Transverse colon (tissue), 4 donors: ENCODE measurements around the gene GMDS. TPM values are rescaled to one million over a fixed set of nuclear protein-coding genes. Genes with fewer than 3 reads are reported as not detected.

Source experiments
- DNase-seq: peaks from one replicate; pipeline ENCODE4 v3.0.0-alpha.2; 2019
- H3K27ac ChIP-seq, 4 donors: fragments of 200-600 bp; sonication (generic); 2 replicates each; pipeline ENCODE4 v1.5.1; 2016 to 2018; ENCODE audit warnings: inconsistent platforms in 4 of 4
- H3K27me3 ChIP-seq: fragments of 200-600 bp; sonication (generic); 2 replicates; pipeline ENCODE4 v1.5.1; 2017; ENCODE audit warnings: inconsistent platforms
- H3K36me3 ChIP-seq, 4 donors: fragments of 200-600 bp; sonication (generic); 2 replicates each; pipeline ENCODE4 v1.5.1; 2017 to 2019; ENCODE audit warnings: inconsistent platforms in 4 of 4
- H3K4me1 ChIP-seq, 4 donors: fragments of 200-600 bp; sonication (generic); 2 replicates each; pipeline ENCODE4 v1.5.1; 2017 to 2020; ENCODE audit warnings: inconsistent platforms in 4 of 4
- H3K4me3 ChIP-seq, 4 donors: fragments of 200-600 bp; sonication (generic); 1 replicate in 1 of 4; 2 replicates in 3 of 4; pipeline versions ENCODE4 v1.5.1 to v1.6.1; 2017 to 2019; ENCODE audit warnings: inconsistent platforms in 4 of 4
- H3K9me3 ChIP-seq, 2 donors: fragments of 200-600 bp; sonication (generic); 2 replicates each; pipeline ENCODE4 v1.5.1; 2017 to 2019; ENCODE audit warnings: inconsistent platforms in 2 of 2
- CTCF ChIP-seq, 5 experiments: fragments of 200-600 bp in 3 of 5; fragments of 450-650 bp in 2 of 5; sonication (generic) in 3 of 5; IDR thresholded peaks; 1 replicate in 2 of 5; 2 replicates in 3 of 5; pipeline ENCODE4 v1.5.1; 2016 to 2017; ENCODE audit warnings: antibody characterized with exemption in 5 of 5, inconsistent platforms in 3 of 5, mild to moderate bottlenecking in 2 of 5, moderate library complexity in 1 of 5
- EP300 ChIP-seq: sonication (generic); formaldehyde crosslinking; IDR thresholded peaks from one replicate; pipeline ENCODE4 v1.6.1; 2017; ENCODE audit warnings: antibody characterized with exemption, low read depth
- POLR2A ChIP-seq: fragments of 450-650 bp; IDR thresholded peaks from one replicate; pipeline ENCODE4 v1.6.1; 2016; ENCODE audit warnings: antibody characterized with exemption, mild to moderate bottlenecking, moderate library complexity
- POLR2AphosphoS5 ChIP-seq, 3 donors: sonication (generic); formaldehyde crosslinking; IDR thresholded peaks; one replicate each; pipeline ENCODE4 v1.6.1; 2016; ENCODE audit warnings: antibody characterized with exemption in 3 of 3
- WGBS, 2 donors: methylation state at CpG; one replicate each; pipeline ENCODE4 v1.1.5; 2018; ENCODE audit warnings: low coverage in 1 of 2; 5-methylcytosine and 5-hydroxymethylcytosine counted together
- in situ Hi-C, 4 donors: fragments of 200-750 bp; cut with MboI; loops; one replicate each; pipeline versions ENCODE4 v1.15.0 to v1.15.1; 2017; ENCODE audit warnings: low sequenced_read_pairs in 3 of 4, low pct_ligation_motif_present in 1 of 4, low pct_unique_long_range_greater_than_20kb in 1 of 4
- intact Hi-C: fragments of 100-400 bp; cut with DNase I; formaldehyde crosslinking; loops from one replicate; pipeline ENCODE4 v1.15.1; 2023; ENCODE audit warnings: low total_unique reads
- total RNA-seq, 4 donors: library from RNA; depleted of rRNA; stranded (reverse); fragments of >200 nt; gene quantifications; one replicate each; pipeline ENCODE4 v1.1.0, GENCODE V29; 2016

The GMDS gene
- total RNA-seq, 4 donors from 2014 or later, result 66.2 to 546 (median 102) TPM

DNA sequence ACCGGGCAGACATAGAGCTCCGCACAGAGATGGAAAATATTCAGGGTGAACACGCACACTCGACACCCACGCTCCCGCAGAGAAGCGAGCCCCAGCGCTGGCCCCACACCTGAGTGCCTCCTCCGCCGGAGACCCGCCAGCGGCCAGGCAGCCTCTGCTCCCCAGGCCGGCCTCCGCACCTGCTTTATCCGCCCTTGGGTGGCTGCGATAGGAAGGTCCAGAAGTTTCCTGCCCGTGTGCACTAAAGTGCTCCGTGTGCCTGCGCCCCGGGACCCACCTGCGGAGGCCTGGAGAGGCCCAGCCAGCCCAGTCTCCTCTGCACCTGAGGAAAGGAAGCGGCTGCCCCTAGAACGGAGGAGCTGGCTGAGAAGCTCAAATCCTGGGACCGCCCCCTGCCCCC lies 646.5 kb downstream of the GMDS start:
- DNase-seq, result no peak
- peaks cover 98% of the 10 kb centered on the region for H3K27me3 ChIP-seq
- in situ Hi-C loops (loop anchor here (10.0 to 25.0 kb wide), 5 partner anchors 596 to 1138 kb away; no protein-coding TSS in a partner anchor), intact Hi-C loops (loop anchor here (5.0 to 10.0 kb wide), 3 partner anchors 593 to 1146 kb away; no protein-coding TSS in a partner anchor)
- no peak for TF ChIP-seq EP300
- no peak for TF ChIP-seq POLR2AphosphoS5 (IDR thresholded peaks at IDR 0.05)
- no peak for TF ChIP-seq CTCF (IDR thresholded peaks at IDR 0.05)
- TF ChIP-seq POLR2A, result no peak
- no peaks in the 10 kb centered on the region for H3K36me3 ChIP-seq
- no peak overlapping the region for H3K4me3 ChIP-seq
- H3K4me1 ChIP-seq, result peaks cover 0 to 21% (median 10%) of the 10 kb centered on the region in 4 donors
- H3K9me3 ChIP-seq, result no peaks in the 10 kb centered on the region
- WGBS, 2 donors, result 95% methylated on average over 24 of the region's 24 CpGs; no CpG with 5 or more reads in 1 of the 2 donors
- H3K27ac ChIP-seq, result no peak overlapping the region

DNA sequence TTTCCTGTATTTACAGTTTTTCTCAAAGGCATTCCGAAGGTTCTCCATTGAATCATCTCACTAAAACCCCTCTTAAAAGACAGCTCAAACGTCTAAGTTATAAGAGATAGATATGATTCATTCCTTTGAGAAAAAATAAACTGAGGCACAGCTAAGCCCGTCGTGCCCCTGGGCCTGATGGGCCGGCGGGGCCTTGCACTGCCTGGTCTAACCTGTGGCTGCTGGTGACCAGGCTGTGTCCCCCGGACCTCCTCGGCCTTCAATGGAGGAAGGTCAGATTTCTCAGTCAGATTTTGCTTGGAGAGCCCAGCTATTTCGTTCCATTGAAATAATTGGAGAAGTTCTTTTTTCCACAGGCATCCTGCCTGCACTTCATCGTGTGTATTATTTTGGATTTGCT lies 647.0 kb downstream of the GMDS start:
- H3K4me1 ChIP-seq, result peaks cover 0 to 17% (median 10%) of the 10 kb centered on the region in 4 donors
- intact Hi-C loops (loop anchor here (5.0 to 10.0 kb wide), 3 partner anchors 594 to 1146 kb away; no protein-coding TSS in a partner anchor), in situ Hi-C loops (loop anchor here (10.0 to 25.0 kb wide), 5 partner anchors 596 to 1139 kb away; no protein-coding TSS in a partner anchor)
- 88 to 89% methylated on average over 6 to 10 of the region's 10 CpGs for WGBS, 2 donors
- H3K27ac ChIP-seq, result no peak overlapping the region
- TF ChIP-seq POLR2A (no peak), EP300 (no peak), POLR2AphosphoS5 (IDR thresholded peaks at IDR 0.05) (no peak), CTCF (IDR thresholded peaks at IDR 0.05) (no peak)
- peaks cover 98% of the 10 kb centered on the region for H3K27me3 ChIP-seq
- no peaks in the 10 kb centered on the region for H3K9me3 ChIP-seq
- no peak for DNase-seq
- H3K36me3 ChIP-seq, result no peaks in the 10 kb centered on the region
- no peak overlapping the region for H3K4me3 ChIP-seq

DNA sequence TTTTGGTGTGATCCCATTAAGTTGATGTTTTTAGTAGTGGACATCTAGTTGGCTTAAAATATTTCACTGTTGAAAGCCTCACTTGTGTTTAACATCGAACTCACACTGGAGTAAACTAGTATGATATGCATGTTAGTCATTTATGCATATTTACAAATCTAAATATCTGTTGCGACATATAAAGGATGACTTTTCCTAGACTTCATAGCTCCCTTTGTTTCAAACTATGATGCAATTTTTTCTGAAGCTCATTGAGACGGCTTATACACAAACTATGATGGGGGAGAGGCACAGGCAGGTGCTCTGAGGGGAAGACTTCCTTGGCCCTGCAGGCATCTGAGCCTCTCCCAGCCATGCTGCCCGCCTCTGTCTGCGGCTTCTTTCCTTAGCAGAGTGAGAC lies 647.5 kb downstream of the GMDS start:
- DNase-seq, result no peak
- Histone ChIP-seq H3K27ac (no peak overlapping the region), H3K36me3 (no peaks in the 10 kb centered on the region), H3K27me3 (peaks cover 98% of the 10 kb centered on the region), H3K4me1 (peaks cover 0 to 17% (median 10%) of the 10 kb centered on the region in 4 donors), H3K4me3 (no peak overlapping the region), H3K9me3 (no peaks in the 10 kb centered on the region)
- in situ Hi-C loops (loop anchor here (10.0 to 25.0 kb wide), 5 partner anchors 597 to 1139 kb away; no protein-coding TSS in a partner anchor), intact Hi-C loops (loop anchor here (5.0 to 10.0 kb wide), 3 partner anchors 594 to 1147 kb away; no protein-coding TSS in a partner anchor)
- TF ChIP-seq POLR2AphosphoS5 (IDR thresholded peaks at IDR 0.05), result no peak
- no peak for TF ChIP-seq EP300
- no peak for TF ChIP-seq CTCF (IDR thresholded peaks at IDR 0.05)
- TF ChIP-seq POLR2A, result no peak
- WGBS, 2 donors, result 69 to 84% methylated on average over 3 to 5 of the region's 5 CpGs

DNA sequence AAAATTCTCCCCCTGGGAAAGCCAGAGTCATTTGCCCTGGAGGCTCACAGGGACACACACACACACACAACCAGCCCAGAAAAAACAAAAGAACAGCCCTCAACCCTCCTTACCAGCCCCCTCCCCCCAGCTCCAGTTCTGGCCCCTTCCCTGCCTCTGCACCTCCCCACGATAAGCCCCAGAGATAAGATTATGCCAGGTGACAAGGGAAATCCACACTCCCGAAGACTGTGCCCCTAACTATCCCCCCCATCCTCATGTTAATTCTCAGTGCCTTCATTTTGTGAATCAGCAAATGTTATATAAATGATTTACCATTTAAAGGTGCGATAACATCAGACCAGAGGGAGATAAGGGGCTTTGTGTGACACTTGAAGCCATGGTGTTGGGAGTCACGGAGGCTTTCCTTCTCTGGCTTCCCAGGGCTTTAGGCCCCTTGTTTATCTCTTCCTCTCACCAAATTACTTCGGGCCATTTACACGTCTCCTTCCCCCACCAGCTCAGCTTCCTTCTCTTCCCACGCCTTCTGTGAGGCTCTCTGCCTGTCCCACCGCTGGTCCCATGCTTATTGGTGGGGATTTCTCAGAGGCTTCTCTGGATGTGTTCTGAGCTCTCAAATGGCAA lies 648.2 kb downstream of the GMDS start:
- in situ Hi-C loops, result loop anchor here (10.0 to 25.0 kb wide), 5 partner anchors 598 to 1140 kb away; no protein-coding TSS in a partner anchor

More for the DNA sequence above, 648.2 kb downstream of the GMDS start:
- Histone ChIP-seq H3K27ac (no peak overlapping the region), H3K27me3 (peaks cover 91% of the 10 kb centered on the region), H3K36me3 (no peaks in the 10 kb centered on the region), H3K4me1 (peaks cover 0 to 17% (median 10%) of the 10 kb centered on the region in 4 donors), H3K4me3 (no peak overlapping the region), H3K9me3 (no peaks in the 10 kb centered on the region)
- no peak for DNase-seq
- 57 to 68% methylated on average over 4 to 8 of the region's 8 CpGs for WGBS, 2 donors
- intact Hi-C loops, result loop anchor here (5.0 to 10.0 kb wide), 3 partner anchors 595 to 1148 kb away; no protein-coding TSS in a partner anchor
- TF ChIP-seq POLR2A, result no peak
- TF ChIP-seq POLR2AphosphoS5 (IDR thresholded peaks at IDR 0.05), result no peak
- TF ChIP-seq EP300, result no peak
- TF ChIP-seq CTCF (IDR thresholded peaks at IDR 0.05), result no peak
